Esophagus muscularis mucosa (tissue), 3 donors: ENCODE data around the gene ANKRD6.

ENCODE experiments used
- CTCF ChIP-seq, 3 experiments: fragments of 200-600 bp in 2 of 3; fragments of 450-650 bp in 1 of 3; sonication (generic) in 2 of 3; IDR thresholded peaks; one replicate each; pipeline ENCODE4 v1.5.1; 2017 to 2019; ENCODE audit warnings: antibody characterized with exemption in 3 of 3, mild to moderate bottlenecking in 2 of 3, moderate library complexity in 1 of 3
- POLR2A ChIP-seq: fragments of 450-650 bp; IDR thresholded peaks from one replicate; pipeline ENCODE4 v1.6.1; 2017; ENCODE audit warnings: antibody characterized with exemption, moderate library complexity, mild to moderate bottlenecking, low read depth
- POLR2AphosphoS5 ChIP-seq, 2 donors: sonication (generic); formaldehyde crosslinking; IDR thresholded peaks; one replicate each; pipeline ENCODE4 v1.6.1; 2017; ENCODE audit warnings: antibody characterized with exemption in 2 of 2

- no peak for TF ChIP-seq POLR2AphosphoS5 (IDR thresholded peaks at IDR 0.05)
- TF ChIP-seq POLR2A: no peak
- TF ChIP-seq CTCF (IDR thresholded peaks at IDR 0.05): no peak
Measured at GRCh38 chr6:89400050-89400449, 32.9 kb upstream of the ANKRD6 start.
